LNCAP (cell line): ENCODE results near the gene SGCA.

Source experiments
- TF ChIP-seq, protein P1 (sequence below): fragments of 450-650 bp; IDR thresholded peaks from 2 replicates; pipeline ENCODE4 v1.5.1; 2017; ENCODE audit warnings: mild to moderate bottlenecking

Gene SGCA

DNA sequence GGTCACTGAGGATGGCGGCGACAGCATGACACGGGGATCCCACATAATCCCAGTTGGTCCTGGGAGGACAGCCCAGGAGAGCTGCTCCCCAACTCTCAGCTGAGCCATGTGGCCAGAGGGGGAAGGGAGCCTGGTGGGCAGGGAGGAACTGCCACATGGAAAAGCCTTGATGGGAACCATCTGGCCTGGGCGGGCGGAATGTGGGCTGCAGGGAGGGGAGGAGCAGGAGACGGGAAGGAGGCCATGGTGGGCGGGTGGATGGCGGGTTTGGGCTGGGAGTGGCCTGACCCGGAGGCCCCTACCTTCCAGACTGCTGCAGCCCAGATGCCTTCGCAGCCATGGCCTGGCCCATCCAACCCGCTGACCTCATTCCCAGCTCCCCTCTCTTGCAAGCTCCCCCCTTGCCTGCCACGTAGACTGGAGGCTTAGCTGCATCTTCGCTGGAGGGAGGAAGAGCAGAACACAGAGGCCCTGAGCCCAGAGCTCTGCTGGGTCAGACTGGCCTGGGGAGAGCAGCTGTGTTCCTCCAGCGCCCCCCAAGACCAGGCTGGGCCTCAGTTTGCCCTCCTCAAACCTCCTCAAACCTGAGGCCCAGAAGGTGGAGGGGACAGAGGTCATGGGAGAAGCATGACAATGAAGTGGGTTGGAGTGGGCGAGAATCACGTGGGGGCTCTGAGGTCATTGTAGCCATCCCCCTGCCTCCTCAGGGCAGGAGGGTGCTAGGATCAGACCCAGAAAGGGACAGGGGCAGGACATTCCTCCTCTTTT is 43.9 kb downstream of the SGCA start:
- TF ChIP-seq, protein P1, sequence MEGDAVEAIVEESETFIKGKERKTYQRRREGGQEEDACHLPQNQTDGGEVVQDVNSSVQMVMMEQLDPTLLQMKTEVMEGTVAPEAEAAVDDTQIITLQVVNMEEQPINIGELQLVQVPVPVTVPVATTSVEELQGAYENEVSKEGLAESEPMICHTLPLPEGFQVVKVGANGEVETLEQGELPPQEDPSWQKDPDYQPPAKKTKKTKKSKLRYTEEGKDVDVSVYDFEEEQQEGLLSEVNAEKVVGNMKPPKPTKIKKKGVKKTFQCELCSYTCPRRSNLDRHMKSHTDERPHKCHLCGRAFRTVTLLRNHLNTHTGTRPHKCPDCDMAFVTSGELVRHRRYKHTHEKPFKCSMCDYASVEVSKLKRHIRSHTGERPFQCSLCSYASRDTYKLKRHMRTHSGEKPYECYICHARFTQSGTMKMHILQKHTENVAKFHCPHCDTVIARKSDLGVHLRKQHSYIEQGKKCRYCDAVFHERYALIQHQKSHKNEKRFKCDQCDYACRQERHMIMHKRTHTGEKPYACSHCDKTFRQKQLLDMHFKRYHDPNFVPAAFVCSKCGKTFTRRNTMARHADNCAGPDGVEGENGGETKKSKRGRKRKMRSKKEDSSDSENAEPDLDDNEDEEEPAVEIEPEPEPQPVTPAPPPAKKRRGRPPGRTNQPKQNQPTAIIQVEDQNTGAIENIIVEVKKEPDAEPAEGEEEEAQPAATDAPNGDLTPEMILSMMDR = no peak

DNA sequence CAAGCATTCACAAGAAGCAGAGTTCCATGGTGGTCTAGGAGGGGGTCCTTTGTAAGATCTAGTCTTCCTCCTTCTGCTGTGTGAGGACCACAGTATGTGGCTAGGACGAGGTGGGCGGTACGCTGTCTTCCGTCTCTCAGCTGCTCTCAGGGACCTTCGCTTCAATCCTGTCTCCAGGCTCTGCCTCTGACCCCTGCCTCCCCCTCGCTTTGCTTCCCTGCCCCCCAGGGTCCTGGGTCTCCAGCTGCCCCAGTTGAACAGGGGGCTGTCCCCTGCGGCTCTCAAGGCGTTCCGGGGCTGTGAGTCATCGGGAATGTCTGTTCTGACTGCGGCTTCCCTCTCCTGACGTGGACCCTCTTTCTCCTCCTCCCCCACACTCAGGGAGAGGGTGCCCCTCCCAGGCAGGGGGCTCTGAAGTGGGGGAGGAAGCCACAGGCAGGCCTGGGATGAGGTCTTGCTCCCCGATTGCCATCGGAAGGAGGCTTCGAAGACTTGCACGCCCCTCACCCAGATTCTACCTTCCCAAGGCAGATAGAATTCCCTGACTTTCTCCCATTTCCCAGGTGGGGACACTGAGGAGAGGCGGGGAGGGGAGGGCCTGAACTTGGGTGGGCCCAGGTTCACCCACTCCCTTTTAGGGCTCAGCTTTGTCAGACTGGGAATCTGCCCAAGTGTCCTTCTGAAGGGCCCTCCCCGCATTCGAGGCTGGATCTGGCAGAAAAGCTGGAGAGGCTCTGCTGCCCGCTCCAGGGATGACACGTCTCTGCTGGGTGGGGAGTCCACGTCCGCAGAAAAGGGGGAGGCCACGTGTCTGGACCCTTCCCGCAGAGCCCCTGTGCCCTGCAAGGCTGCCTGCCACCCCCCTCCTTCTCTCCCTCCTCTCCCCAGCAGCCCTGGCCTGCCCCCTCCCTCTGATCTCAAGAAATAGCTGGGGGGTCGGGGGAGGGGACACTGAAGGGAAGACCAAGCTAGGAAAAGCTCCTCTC is 44.7 kb downstream of the SGCA start:
- TF ChIP-seq, protein P1 = no peak

DNA sequence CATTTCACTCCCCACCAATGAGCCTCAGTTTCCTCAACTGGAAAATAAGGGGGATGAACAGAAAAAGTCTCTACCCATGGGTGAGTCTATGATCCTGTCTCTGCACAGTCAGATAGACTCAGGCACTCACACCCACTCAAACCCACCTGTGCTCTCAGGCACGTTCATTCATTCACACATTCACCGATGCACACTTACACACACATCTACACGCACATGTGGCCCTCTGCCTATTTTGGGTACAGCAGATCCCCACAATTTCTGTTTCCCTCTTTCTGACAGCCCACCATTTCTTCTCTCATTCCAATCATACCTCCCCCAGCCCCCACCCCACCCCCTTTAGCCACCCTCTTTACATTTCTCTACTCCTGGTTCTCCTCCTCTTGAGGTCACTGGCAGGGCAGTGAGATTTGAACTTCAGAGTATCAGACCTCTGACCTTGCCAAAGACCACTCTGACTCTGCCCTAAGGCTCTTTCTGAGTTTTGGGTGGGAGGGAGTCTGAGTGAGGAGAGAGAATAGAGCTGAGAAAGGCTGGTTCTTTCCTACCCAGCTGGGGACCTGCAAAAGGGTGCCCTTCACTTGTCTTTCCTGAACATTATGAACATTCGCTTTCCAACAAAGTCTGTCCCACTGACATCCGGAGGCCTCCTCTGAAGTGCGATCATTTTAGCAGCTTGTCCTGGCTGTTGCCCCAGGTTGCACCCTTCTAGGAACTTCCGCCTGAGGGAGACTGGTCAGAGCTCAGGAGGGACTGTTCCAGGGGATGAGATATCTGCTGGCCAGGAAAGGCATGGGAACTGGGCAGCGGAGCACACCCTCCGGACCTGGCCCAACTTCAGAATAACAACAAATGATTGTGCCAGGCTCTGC is 45.7 kb downstream of the SGCA start:
- TF ChIP-seq, protein P1 = no peak

DNA sequence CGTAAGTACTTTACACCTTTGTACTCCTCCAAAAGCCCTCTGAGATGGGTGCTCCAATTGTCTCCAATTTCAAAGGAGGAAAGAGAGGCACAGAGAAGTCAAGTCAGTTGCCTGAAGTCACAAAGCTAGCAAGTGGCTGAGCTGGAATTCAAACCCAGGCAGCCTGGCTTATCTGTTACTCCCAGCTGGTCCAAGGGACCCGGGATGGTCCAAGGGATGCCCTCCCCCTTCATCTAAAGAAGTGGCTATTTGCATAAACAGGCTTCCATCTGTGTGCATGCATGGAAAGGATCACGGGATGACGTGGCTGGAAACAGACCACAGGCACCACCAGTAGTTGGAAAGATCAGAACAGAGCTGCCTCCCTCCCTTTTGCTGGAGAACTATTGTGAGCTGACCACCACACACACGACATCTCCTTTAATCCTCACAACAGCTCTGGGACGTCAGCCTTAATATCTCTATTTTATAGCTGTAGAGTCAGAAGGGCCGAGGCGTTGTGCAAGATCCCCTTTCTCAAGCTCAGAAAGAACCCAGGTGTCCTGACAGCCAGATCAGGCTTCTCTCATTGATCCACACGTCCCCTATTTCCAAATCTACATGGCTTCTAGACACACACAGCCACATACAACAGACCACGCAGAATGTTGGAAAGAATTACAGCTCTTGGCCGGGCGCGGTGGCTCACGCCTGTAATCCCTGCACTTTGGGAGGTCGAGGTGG is 46.5 kb downstream of the SGCA start:
- TF ChIP-seq, protein P1 = no peak

DNA sequence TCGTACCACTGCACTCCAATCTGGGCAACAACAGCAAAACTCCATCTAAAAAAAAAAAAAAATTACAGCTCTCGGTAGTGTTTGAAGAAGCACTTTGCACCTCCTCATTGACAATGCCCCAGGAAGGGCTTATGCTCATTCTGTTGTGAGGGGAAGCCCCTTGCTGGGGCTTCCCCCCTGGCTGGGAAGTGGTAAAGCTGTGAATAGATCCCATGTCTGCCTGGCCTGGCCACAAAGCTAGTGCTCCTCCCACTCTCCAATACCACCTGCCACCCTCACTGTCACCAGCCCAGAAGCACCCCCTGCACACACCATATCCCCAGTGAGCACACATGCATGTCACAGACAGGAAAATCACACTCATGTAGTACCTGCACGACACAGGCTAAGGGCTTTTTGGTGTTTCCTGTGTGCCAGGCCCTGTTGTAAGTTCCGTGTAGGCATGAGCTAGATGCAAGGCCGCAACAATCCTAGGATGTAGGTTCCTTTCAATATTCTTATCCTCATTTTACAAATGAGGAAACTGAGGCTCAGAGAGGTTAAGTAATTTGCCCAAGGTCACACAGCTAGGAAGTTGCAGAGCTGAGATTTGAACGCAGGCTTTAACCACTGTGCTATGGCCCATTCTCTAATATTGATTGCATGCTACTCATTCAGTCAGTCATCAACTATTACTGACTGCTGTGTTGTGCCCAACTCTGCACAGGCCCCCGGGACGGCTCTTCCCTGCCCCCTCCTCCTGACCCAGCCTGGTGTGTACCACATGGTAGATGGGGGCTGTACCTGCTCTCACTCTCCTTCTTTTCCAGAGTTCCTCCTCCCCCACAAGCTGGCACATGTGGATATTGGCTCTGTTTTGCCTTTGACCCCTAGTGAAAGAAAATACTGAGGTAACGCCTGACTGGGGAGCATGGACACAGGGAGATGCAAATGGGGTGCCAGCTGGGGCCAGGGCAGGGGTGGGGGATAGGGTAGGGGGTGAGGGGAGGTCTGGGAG is 47.5 kb downstream of the SGCA start:
- TF ChIP-seq, protein P1 = no peak

DNA sequence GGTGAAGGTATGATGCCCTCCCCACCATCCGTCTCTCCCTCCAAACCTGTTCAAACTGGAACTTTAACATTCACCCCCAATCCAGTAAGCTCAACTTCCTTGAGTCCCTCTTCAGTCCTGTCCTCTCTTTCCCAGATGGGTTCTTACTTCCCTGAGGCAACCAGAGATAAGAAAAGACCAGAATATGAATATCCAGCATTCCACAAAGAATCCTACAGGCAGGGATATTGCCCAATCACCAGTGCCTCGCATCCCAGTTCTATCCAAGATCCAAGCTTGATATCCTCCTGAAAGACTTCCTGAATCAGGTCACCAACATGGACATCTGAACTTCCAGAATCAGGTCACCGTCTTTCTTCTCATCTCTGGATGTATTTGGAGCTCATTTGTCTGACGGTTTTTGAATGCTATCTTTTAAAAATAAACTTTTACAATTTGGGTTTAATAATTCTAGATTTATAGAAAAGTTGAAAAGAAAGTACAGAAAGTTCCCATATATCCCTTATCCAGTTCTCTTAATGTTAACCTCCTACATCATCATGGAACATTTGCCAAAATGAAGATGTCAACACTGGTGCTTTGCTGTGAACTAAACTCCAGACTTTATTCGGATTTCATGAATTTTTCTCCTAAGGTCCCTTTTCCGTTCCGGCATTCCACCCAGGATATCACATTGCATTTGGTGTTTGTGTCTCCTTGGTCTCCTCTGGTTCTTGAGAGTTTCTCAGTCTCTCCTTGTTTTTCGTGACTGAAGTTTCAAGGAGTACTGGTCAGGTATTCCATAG is 49.4 kb downstream of the SGCA start:
- TF ChIP-seq, protein P1 = no peak
